H1 (cell line): ENCODE data around the gene TRIM32.

ENCODE experiments used
- CREB1 ChIP-seq: IDR thresholded peaks from 2 replicates; pipeline ENCODE4 v1.6.1; 2012; ENCODE audit warnings: inconsistent platforms
- EP300 ChIP-seq, 2 experiments: IDR thresholded peaks; 1 replicate in 1 of 2; 2 replicates in 1 of 2; pipeline ENCODE4 v1.6.1; 2011 to 2012; ENCODE audit warnings: low read depth in 2 of 2, low read length in 2 of 2, mild to moderate bottlenecking in 2 of 2, borderline replicate concordance in 1 of 2, inconsistent platforms in 1 of 2, moderate library complexity in 1 of 2
- HDAC2 ChIP-seq, 2 experiments: fragments of 300-600 bp in 1 of 2; sonication (generic) in 1 of 2; IDR thresholded peaks; 2 replicates each; pipeline ENCODE4 v1.6.1; 2011 to 2012; ENCODE audit warnings: low read depth in 2 of 2, low read length in 2 of 2, mild to moderate bottlenecking in 2 of 2, moderate library complexity in 2 of 2, borderline replicate concordance in 1 of 2, inconsistent platforms in 1 of 2
- MAFK ChIP-seq: IDR thresholded peaks from 2 replicates; pipeline ENCODE4 v1.6.1; 2012; ENCODE audit warnings: low read depth, mild to moderate bottlenecking, improper control_type of control experiment, low read length
- POLR2A ChIP-seq, 2 experiments: IDR thresholded peaks; 1 replicate in 1 of 2; 2 replicates in 1 of 2; pipeline ENCODE4 v1.6.1; 2011; ENCODE audit warnings: low read depth in 2 of 2, low read length in 2 of 2, mild to moderate bottlenecking in 2 of 2; ENCODE audit errors: control extremely low read depth in 1 of 2
- POLR2AphosphoS5 ChIP-seq: IDR thresholded peaks from 2 replicates; pipeline ENCODE4 v1.6.1; 2011; ENCODE audit warnings: low read depth, low read length
- SP1 ChIP-seq: IDR thresholded peaks from 2 replicates; pipeline ENCODE4 v1.6.1; 2011; ENCODE audit warnings: low read depth, low read length
- SP2 ChIP-seq: IDR thresholded peaks from 2 replicates; pipeline ENCODE4 v1.6.1; 2012; ENCODE audit warnings: mild to moderate bottlenecking, low read length, inconsistent platforms
- SRF ChIP-seq: IDR thresholded peaks from 2 replicates; pipeline ENCODE4 v1.6.1; 2011; ENCODE audit warnings: mild to moderate bottlenecking, low read depth, low read length, moderate library complexity
- TAF1 ChIP-seq: IDR thresholded peaks from 2 replicates; pipeline ENCODE4 v1.6.1; 2011; ENCODE audit warnings: mild to moderate bottlenecking, low read depth, low read length
- ZNF274 ChIP-seq: IDR thresholded peaks from 2 replicates; pipeline ENCODE4 v1.7.0; 2012; ENCODE audit warnings: low read length, borderline replicate concordance; ENCODE audit errors: extremely low read depth
- TF ChIP-seq, protein P1 (sequence below), 3 experiments: IDR thresholded peaks; 1 replicate in 2 of 3; 2 replicates in 1 of 3; pipeline versions ENCODE4 v1.5.1 to v1.6.1; 2011; ENCODE audit warnings: low read length in 3 of 3, mild to moderate bottlenecking in 3 of 3, inconsistent platforms in 2 of 3, low read depth in 1 of 3, moderate library complexity in 1 of 3; ENCODE audit not compliant: insufficient read depth in 1 of 3; ENCODE audit errors: control extremely low read depth in 1 of 3

DNA sequence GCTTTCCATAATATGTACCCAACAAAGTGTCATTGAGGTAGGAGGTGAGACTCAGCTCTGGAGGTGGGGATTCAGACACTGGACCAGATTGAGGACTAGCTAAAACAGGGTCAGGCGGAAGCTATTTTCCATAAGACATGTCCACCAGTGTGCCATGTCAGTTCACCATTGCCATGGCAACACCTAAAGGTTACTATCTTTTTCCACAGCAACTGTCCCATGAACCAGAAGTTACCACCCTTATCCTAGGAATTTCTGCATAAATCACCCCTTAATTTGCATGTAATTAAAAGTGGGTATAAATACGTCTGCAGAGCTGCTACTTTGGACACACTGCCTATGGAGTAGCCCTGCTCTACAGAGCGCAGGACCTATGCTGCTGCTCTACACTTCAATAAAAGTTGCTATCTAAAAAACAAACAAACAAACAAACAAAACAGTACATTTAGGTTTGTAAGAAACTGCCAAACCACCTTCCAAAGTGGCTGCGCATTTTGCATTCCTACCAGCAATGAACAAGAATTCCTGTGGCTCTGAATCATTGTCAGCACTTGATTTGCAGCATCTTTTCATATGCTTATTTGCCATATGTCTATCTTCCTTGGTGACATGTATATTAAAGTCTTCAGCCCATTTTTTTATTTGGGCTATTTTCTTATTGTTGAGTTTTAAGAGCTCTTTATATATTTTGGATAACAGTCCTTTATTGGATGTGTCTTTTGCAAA is 18.0 kb upstream of the TRIM32 start:
- no peak for TF ChIP-seq MAFK
- no peak for TF ChIP-seq POLR2AphosphoS5
- TF ChIP-seq, protein P1, sequence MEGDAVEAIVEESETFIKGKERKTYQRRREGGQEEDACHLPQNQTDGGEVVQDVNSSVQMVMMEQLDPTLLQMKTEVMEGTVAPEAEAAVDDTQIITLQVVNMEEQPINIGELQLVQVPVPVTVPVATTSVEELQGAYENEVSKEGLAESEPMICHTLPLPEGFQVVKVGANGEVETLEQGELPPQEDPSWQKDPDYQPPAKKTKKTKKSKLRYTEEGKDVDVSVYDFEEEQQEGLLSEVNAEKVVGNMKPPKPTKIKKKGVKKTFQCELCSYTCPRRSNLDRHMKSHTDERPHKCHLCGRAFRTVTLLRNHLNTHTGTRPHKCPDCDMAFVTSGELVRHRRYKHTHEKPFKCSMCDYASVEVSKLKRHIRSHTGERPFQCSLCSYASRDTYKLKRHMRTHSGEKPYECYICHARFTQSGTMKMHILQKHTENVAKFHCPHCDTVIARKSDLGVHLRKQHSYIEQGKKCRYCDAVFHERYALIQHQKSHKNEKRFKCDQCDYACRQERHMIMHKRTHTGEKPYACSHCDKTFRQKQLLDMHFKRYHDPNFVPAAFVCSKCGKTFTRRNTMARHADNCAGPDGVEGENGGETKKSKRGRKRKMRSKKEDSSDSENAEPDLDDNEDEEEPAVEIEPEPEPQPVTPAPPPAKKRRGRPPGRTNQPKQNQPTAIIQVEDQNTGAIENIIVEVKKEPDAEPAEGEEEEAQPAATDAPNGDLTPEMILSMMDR (IDR thresholded peaks at IDR 0.05; ENCODE audit: control extremely low read depth in 1 of 3, insufficient read depth in 1 of 3, low read depth in 1 of 3, low read length in 3 of 3) = no peak
- TF ChIP-seq POLR2A (IDR thresholded peaks at IDR 0.05; ENCODE audit: control extremely low read depth in 1 of 2, low read depth in 2 of 2, low read length in 2 of 2) = no peak
- no peak for TF ChIP-seq SRF
- TF ChIP-seq EP300 (IDR thresholded peaks at IDR 0.05; ENCODE audit: borderline replicate concordance in 1 of 2, low read depth in 2 of 2, low read length in 2 of 2) = no peak
- TF ChIP-seq SP1 = no peak
- no peak for TF ChIP-seq HDAC2 (IDR thresholded peaks at IDR 0.05; ENCODE audit: borderline replicate concordance in 1 of 2, low read depth in 2 of 2, low read length in 2 of 2)
- TF ChIP-seq CREB1 = no peak
- no peak for TF ChIP-seq SP2
- no peak for TF ChIP-seq TAF1
- no peak for TF ChIP-seq ZNF274
